ENCODE measurements around the gene TOR4A.
A peak's percentile ranks its signal among the peaks of the same experiment; 100 is the strongest.
"Not testable (repeated sequence)": the region's sequence is repeated elsewhere in the genome, so short reads cannot be mapped to it uniquely, and the experiment has no call there.

TOR4A gene

DNA sequence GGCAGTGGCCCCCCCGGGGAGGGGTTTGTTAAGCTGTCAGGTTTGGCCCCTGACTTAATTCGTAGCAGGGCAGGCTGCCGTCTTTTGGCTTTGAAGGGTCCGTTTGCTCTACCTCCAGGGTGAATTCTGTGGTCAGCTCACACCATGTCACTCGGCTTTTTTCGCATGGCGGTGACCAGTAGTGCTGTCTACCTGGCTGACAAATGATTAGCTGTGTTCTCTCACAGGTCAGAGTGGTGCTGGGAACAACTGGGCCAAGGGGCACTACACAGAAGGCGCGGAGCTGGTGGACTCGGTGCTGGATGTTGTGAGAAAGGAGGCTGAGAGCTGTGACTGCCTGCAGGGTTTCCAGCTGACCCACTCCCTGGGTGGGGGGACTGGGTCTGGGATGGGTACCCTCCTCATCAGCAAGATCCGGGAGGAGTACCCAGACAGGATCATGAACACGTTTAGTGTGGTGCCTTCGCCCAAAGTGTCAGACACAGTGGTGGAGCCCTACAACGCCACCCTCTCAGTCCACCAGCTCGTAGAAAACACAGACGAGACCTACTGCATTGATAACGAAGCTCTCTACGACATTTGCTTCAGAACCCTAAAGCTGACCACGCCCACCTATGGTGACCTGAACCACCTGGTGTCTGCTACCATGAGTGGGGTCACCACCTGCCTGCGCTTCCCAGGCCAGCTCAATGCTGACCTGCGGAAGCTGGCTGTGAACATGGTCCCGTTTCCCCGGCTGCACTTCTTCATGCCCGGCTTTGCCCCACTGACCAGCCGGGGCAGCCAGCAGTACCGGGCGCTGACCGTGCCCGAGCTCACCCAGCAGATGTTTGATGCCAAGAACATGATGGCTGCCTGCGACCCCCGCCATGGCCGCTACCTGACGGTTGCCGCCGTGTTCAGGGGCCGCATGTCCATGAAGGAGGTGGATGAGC, 35.0 kb upstream of the TOR4A start:
- Histone ChIP-seq H3K9me3 (no peaks in the 10 kb centered on the region), H3K27me3 (ENCODE audit: low read depth) (no peaks in the 10 kb centered on the region), H3K36me3 (replicated peaks) (peaks cover 30% of the 10 kb centered on the region), H3K4me1 (peaks cover 6% of the 10 kb centered on the region), H3K4me3 (peak overlapping the region; percentile 82)
- in situ Hi-C loops (cut with MboI; ENCODE audit: low sequenced_read_pairs) = loop anchor here (25.0 kb wide), 1 partner anchor 455 kb away; the partner anchor contains the start of genes CCDC183 and TMEM141
- no peak for DNase-seq (ENCODE audit: low spot score in 2 of 2)

DNA sequence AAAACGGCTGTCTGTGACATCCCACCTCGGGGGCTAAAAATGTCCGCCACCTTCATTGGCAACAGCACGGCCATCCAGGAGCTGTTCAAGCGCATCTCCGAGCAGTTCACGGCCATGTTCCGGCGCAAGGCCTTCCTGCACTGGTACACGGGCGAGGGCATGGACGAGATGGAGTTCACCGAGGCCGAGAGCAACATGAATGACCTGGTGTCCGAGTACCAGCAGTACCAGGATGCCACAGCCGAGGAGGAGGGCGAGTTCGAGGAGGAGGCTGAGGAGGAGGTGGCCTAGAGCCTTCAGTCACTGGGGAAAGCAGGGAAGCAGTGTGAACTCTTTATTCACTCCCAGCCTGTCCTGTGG, 34.3 kb upstream of the TOR4A start:
- not testable (repeated sequence) for H3K4me3 ChIP-seq; H3K27me3 ChIP-seq (ENCODE audit: low read depth); DNase-seq (ENCODE audit: low spot score in 2 of 2); H3K4me1 ChIP-seq; H3K9me3 ChIP-seq
- in situ Hi-C loops (cut with MboI; ENCODE audit: low sequenced_read_pairs) = loop anchor here (25.0 kb wide), 1 partner anchor 456 kb away; the partner anchor contains the start of genes CCDC183 and TMEM141
- H3K36me3 ChIP-seq (replicated peaks) = peaks cover 30% of the 10 kb centered on the region

DNA sequence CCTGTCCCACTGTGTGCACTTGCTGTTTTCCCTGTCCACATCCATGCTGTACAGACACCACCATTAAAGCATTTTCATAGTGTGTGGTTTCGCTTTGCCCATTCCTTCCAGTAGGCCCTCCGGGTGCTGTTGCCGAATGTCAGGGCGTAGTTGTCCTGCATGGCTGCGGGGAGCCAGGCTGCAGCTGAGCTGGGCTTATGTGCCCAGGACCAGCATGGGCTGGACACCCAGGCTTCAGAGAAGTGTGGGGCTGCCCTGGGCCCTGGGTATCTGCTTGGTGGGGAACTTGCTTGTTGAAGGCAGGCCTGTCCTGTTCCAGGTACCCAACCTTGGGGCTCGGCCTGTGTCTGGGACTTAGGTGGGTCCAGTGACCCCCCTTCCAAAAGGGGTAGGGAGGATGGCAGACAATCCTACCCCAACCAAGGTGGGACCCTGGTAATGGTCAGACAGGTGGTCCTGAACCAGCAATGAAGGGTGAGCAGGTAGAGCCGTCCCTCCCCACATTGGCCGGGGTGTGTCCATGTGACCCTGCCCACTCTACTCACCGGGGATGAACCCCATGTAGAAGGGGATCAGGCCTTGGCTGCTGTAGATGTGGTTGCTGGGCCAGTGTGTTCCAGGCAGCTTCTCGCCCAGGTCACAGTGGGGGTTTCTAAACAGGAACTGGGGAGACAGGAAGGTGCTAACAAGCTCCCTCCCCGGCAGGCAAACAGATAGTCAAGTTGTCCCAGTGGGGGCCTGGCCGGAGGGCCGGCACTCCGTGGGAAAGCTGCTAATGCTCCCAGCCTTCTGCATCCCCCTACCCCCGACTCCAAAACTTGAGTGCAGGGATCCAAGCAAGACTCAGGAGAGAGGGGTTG, 33.7 kb upstream of the TOR4A start:
- in situ Hi-C loops (cut with MboI; ENCODE audit: low sequenced_read_pairs) = loop anchor here (25.0 kb wide), 1 partner anchor 457 kb away; the partner anchor contains the start of genes CCDC183 and TMEM141
- DNase-seq (ENCODE audit: low spot score in 2 of 2) = no peak
- Histone ChIP-seq H3K4me1 (peaks cover 4% of the 10 kb centered on the region), H3K9me3 (no peaks in the 10 kb centered on the region), H3K36me3 (replicated peaks) (peaks cover 27% of the 10 kb centered on the region), H3K27me3 (ENCODE audit: low read depth) (no peaks in the 10 kb centered on the region), H3K4me3 (no peak overlapping the region)

DNA sequence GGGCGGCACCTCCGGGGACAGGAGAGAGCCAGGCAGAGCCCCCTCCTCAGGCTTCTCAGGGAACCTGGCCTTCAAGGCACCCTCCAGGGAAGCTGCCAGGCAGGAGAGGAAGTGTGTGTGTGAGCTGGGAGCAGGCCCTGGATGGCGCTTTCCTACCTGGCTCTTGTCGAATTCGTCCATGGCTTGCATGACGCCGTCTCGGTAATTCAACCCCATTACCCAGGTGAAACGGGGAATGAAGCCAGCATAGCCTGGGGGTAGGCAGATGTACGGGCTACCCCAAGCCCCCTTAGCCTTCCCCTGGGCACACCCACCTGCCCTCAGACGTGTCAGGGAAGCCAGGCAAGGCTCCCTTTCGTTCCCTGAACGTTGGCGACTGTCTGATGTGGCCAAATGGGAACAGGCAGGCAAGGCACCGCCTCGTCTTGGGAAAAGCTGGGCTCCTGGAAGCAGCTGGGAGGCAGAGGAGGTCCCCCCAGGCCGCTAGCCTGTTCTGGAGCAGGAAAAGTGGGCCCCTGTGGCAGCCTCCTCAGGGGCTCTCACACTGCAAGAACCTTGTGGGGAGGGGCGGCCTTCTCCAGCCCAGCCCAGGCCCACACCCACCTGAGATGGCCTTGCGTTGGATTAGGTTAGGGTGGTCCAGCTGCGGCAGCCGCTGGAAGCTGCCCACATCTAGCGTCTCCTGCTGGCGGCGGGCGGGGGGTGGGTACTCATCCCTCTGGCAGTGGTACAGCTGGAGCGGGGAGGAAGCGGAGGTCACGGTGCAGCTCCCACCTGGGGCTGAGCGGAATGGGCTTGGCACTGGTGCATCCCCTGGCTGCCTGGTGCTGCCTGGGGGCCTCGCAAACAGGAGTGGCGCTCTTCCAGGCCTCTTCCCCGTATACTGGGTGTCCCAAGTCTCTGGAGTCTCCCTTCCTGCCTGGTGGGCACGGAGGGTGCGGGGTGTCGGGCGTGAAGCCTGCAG, 32.8 kb upstream of the TOR4A start:
- Histone ChIP-seq H3K4me1 (no peaks in the 10 kb centered on the region; the same call in none of the 2 replicates), H3K9me3 (no peaks in the 10 kb centered on the region), H3K27me3 (ENCODE audit: low read depth) (no peaks in the 10 kb centered on the region), H3K36me3 (replicated peaks) (peaks cover 26% of the 10 kb centered on the region), H3K4me3 (no peak overlapping the region)
- no peak for DNase-seq (ENCODE audit: low spot score in 2 of 2)
- in situ Hi-C loops (cut with MboI; ENCODE audit: low sequenced_read_pairs) = loop anchor here (25.0 kb wide), 1 partner anchor 457 kb away; the partner anchor contains the start of genes CCDC183 and TMEM141

DNA sequence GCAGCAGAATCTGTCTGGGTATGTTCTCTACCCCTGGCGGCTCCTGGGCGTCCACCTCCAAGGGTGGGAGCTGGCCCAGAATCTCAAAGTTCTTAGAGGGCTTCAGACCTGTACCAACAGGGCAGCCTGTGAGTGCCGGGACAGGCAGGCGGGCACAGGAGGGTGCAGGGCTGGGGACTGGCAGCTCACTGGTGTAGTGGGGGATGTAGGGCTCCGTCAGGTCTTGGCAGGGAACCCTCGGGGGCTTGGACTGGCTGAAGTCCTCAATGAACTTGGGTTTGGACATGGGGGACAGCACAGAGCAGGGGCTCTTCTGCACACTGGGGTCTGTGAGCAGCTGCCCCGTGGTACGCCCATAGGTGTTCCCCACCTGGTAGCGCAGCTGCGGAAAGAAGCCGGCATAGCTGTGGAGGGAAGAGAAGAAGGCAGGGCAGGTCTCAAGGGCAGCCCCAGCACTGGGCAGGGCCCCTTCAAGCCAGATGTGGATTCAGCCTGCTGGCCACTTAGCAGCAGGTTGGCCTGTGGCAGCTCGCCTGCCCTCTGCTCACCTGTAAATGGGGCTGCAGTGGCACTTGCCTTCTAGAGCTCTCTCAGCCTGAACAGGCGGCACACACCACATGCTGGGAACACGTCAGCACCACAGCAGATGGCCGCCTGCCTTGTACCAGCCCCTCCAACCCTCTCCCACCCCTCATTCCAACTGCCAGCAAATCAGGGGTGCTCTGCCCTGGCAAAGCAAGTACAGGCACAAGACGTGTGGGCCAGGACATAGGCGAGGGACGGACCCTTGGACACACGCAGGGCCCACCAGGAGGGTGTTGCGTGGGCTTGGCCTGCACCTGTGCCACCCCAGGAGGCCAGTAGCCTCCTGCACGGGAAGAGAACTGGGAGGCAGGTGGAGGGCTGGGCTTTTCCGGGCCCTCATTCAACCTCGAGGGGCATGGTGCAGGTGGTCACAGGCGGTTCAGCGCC, 31.8 kb upstream of the TOR4A start:
- H3K4me3 ChIP-seq = no peak overlapping the region
- in situ Hi-C loops (cut with MboI; ENCODE audit: low sequenced_read_pairs) = loop anchor here (25.0 kb wide), 1 partner anchor 458 kb away; the partner anchor contains the start of genes CCDC183 and TMEM141
- H3K4me1 ChIP-seq = no peaks in the 10 kb centered on the region; the same call in none of the 2 replicates
- H3K27me3 ChIP-seq (ENCODE audit: low read depth) = no peaks in the 10 kb centered on the region
- H3K36me3 ChIP-seq (replicated peaks) = peaks cover 26% of the 10 kb centered on the region
- no peak for DNase-seq (ENCODE audit: low spot score in 2 of 2)
- H3K9me3 ChIP-seq = no peaks in the 10 kb centered on the region

DNA sequence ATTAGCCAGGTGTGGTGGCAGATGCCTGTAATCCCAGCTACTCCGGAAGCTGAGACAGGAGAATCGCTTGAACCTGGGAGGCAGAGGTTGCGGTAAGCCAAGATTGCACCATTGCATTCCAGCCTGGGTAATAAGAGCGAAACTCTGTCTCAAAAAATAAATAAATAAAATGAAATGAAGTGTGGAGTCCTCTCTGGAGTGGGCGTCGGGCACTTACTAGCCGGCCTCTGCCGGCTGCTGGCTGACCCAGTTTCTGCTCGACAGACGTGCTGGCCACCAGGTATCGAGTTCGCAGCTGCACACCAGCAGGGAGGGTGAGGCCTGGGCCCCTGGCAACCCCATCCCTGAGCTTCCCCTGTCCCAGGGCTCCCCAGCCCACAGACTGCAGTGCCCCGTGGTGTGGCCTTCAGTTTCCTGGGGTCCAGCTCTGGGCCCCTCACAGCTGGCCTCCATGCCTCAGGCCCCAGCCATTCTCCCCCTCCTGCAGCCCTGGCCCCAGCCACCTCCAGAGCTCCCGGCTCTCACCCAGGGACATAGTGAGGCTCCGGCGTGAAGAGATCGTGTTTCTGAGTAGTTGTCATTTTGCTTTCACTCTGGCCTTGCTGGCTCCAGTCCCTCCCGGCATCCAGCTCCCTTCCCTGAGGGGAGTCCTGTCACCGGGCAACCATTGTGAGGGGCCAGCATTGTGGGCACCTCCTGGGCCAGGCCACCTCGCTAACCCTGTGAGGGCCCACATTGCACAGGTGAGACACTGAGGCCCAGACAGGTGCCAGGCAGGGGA, 30.2 kb upstream of the TOR4A start:
- in situ Hi-C loops (cut with MboI; ENCODE audit: low sequenced_read_pairs) = loop anchor here (25.0 kb wide), 1 partner anchor 460 kb away; the partner anchor contains the start of genes CCDC183 and TMEM141
- H3K9me3 ChIP-seq = no peaks in the 10 kb centered on the region
- H3K4me3 ChIP-seq = no peak overlapping the region
- H3K4me1 ChIP-seq = no peaks in the 10 kb centered on the region; the same call in none of the 2 replicates
- H3K36me3 ChIP-seq (replicated peaks) = peaks cover 18% of the 10 kb centered on the region
- no peak for DNase-seq (ENCODE audit: low spot score in 2 of 2)
- H3K27me3 ChIP-seq (ENCODE audit: low read depth) = no peaks in the 10 kb centered on the region

DNA sequence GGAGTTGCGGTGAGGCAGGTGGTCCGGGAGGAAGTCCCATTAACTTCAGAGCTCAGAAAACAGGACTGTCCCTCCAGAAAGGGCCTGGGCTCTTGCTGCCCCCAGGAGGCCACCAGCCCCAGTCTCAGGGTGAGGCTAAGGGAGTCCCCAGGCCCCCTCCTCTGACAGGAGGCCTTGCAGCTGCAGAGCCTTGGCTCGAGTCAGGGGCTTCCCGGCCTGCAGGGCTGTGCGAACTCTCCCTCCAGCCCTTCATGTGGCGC, 29.7 kb upstream of the TOR4A start:
- H3K4me1 ChIP-seq = no peaks in the 10 kb centered on the region; the same call in 1 of the 2 replicates
- in situ Hi-C loops (cut with MboI; ENCODE audit: low sequenced_read_pairs) = loop anchor here (25.0 kb wide), 1 partner anchor 461 kb away; the partner anchor contains the start of genes CCDC183 and TMEM141
- DNase-seq (ENCODE audit: low spot score in 2 of 2) = no peak
- H3K27me3 ChIP-seq (ENCODE audit: low read depth) = no peaks in the 10 kb centered on the region
- peaks cover 13% of the 10 kb centered on the region for H3K36me3 ChIP-seq (replicated peaks)
- H3K9me3 ChIP-seq = no peaks in the 10 kb centered on the region
- H3K4me3 ChIP-seq = no peak overlapping the region

DNA sequence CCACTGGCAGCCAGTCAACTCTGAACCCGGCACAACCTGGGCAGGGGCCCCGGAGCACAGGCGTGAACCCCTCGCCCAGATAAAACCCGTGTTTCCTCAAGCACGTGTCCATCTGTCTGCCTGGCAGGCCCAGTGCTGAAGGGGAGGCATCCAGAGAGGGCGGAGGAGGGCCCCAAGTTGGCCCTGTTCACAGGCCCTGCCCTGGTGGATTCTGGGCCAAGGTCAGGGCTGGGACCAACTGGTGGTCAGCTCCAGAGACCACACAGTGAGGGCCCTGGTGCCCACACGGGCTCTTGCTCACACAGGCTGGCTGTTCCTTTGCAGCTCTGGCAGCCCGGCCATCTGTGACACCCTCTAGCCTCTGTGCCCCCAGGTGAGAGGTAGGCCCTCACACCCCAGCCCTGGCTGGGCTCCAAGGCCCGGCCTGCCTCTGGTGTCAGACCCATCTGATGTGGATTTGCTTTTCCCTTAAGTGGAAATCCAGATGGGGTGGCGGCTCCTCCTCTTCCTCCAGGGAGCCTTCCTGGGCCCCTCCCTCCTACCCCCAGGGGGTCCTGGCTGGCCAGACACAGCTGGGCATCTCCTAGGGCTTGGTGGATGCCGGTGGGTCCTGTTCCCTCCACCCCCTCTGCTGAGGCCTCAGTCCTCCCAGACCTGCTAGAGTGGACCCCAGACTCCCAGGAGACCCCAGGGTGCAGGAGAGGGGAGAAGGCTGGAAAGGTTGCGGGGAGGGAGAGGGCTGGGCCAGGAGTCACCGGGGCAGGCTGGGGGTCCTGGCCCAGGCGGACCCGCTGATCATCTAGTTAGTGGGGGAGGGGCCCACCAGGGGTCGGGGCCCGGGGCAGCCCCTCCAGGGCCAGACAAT, 27.0 kb upstream of the TOR4A start:
- Histone ChIP-seq H3K27me3 (ENCODE audit: low read depth) (no peaks in the 10 kb centered on the region), H3K36me3 (replicated peaks) (peaks cover 1% of the 10 kb centered on the region; the same call in 1 of the 2 replicates), H3K4me1 (peaks cover 7% of the 10 kb centered on the region), H3K9me3 (no peaks in the 10 kb centered on the region), H3K4me3 (no peak overlapping the region)
- in situ Hi-C loops (cut with MboI; ENCODE audit: low sequenced_read_pairs) = no loop called here
- DNase-seq (ENCODE audit: low spot score in 2 of 2) = no peak

DNA sequence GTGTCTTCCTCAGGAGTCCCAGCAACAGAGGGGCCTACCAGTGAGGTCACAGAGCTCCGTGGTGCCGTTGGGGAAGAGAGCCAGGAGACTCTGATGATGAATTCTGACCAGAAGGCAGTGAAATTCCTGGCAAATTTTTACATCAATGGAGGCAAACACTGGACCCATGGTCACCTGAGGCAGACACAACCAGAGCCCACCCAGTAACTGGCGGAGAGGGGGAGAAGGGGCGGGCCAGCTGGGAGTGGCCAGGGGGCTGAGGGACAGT, 26.4 kb upstream of the TOR4A start, which contains the start of gene STPG3:
STPG3 (plus strand) TSS at position 93 of the 268 bp plus-strand sequence; CDS start at position 94, 1 bp downstream.
- Histone ChIP-seq H3K4me1 (peaks cover 7% of the 10 kb centered on the region), H3K9me3 (no peaks in the 10 kb centered on the region), H3K27me3 (ENCODE audit: low read depth) (no peaks in the 10 kb centered on the region), H3K36me3 (replicated peaks) (peaks cover 7% of the 10 kb centered on the region; the same call in 1 of the 2 replicates), H3K4me3 (no peak within 1 kb of the TSS)
- in situ Hi-C loops (cut with MboI; ENCODE audit: low sequenced_read_pairs) = no loop called here
- DNase-seq (ENCODE audit: low spot score in 2 of 2) = no peak

DNA sequence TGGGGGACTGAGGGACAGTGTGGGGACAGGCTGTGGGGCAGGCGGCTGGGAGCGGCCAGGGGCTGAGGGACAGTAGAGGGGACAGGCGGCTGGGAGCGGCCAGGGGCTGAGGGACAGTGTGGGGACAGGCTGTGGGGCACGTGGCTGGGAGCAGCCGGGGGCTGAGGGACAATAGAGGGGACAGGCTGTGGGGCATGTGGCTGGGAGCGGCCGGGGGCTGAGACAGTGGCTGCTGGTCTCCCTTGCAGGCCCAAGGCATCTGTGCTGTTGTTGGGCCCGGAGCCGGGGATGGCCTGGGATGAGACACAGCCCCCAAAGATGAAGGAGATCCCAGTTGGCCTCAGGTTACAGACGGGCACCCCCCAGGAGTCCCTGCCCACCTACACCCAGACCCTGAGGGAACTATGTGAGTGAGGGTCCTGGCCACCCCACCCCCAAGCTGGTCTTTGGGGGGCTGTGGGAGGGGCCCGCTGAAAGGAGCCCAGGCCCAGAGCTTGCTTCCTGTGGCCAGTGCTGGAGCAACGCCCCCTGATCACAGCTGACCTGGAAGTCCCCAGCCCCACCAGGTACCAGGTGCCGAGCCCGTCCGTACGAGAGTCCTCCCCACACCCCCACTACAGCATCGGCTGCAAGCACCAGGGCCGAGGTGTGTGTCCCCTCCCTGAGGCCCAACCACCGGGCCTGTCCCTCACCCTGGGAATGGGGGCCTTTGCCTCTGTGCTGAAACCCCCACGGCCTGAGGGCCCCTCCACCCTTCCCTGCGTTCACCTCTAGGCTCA, 25.8 kb upstream of the TOR4A start:
- in situ Hi-C loops (cut with MboI; ENCODE audit: low sequenced_read_pairs) = no loop called here
- no peak for DNase-seq (ENCODE audit: low spot score in 2 of 2)
- Histone ChIP-seq H3K4me3 (no peak overlapping the region), H3K9me3 (no peaks in the 10 kb centered on the region), H3K27me3 (ENCODE audit: low read depth) (no peaks in the 10 kb centered on the region), H3K36me3 (replicated peaks) (peaks cover 12% of the 10 kb centered on the region), H3K4me1 (peaks cover 7% of the 10 kb centered on the region)

Data from HAP-1 (cell line).